IPS-15b (cell line): Measurements from ENCODE around the gene FBXO31.

Experiments
- H3K27me3 ChIP-seq: one replicate; pipeline ENCODE4 v1.6.1; 2013; ENCODE audit warnings: low read length; ENCODE audit not compliant: control insufficient read depth, insufficient read depth
- H3K36me3 ChIP-seq: one replicate; pipeline ENCODE4 v1.6.1; 2013; ENCODE audit warnings: low read length; ENCODE audit not compliant: control insufficient read depth, insufficient read depth
- H3K4me1 ChIP-seq: one replicate; pipeline ENCODE4 v1.6.1; 2013; ENCODE audit warnings: mild to moderate bottlenecking, low read length; ENCODE audit not compliant: control insufficient read depth, insufficient read depth
- H3K4me3 ChIP-seq: one replicate; pipeline ENCODE4 v1.5.1; 2013; ENCODE audit warnings: low read depth, low read length
- H3K9ac ChIP-seq: one replicate; pipeline ENCODE4 v1.6.1; 2013; ENCODE audit warnings: low read depth, mild to moderate bottlenecking, low read length
- H3K9me3 ChIP-seq: one replicate; pipeline ENCODE4 v1.6.1; 2013; ENCODE audit warnings: mild to moderate bottlenecking, low read length; ENCODE audit not compliant: control insufficient read depth, insufficient read depth

The FBXO31 gene

GRCh38 chr16:87376660-87377059 lies 6.9 kb downstream of the FBXO31 start:
- Histone ChIP-seq H3K4me3 (no peak overlapping the region), H3K4me1 (no peaks in the 10 kb centered on the region), H3K36me3 (no peaks in the 10 kb centered on the region), H3K9ac (no peak overlapping the region), H3K9me3 (no peaks in the 10 kb centered on the region), H3K27me3 (no peaks in the 10 kb centered on the region)

GRCh38 chr16:87375426-87376135 lies 8.0 kb downstream of the FBXO31 start:
- Histone ChIP-seq H3K36me3 (no peaks in the 10 kb centered on the region), H3K9ac (no peak overlapping the region), H3K4me3 (no peak overlapping the region), H3K27me3 (no peaks in the 10 kb centered on the region), H3K9me3 (no peaks in the 10 kb centered on the region), H3K4me1 (no peaks in the 10 kb centered on the region)

- H3K9me3 ChIP-seq = no peaks in the 10 kb centered on the region
- no peaks in the 10 kb centered on the region for H3K36me3 ChIP-seq
- H3K4me3 ChIP-seq = no peak overlapping the region
- peaks cover under 1% of the 10 kb centered on the region for H3K4me1 ChIP-seq
- no peaks in the 10 kb centered on the region for H3K27me3 ChIP-seq
- H3K9ac ChIP-seq = no peak overlapping the region
These were observed 9.3 kb downstream of the FBXO31 start for GRCh38 chr16:87374313-87374712.

- peak overlapping the region; percentile 41 for H3K9ac ChIP-seq
- no peaks in the 10 kb centered on the region for H3K36me3 ChIP-seq
- no peaks in the 10 kb centered on the region for H3K27me3 ChIP-seq
- H3K9me3 ChIP-seq = no peaks in the 10 kb centered on the region
- peaks cover 2% of the 10 kb centered on the region for H3K4me1 ChIP-seq
- H3K4me3 ChIP-seq = no peak overlapping the region
These were observed 11.3 kb downstream of the FBXO31 start for GRCh38 chr16:87372305-87372704.

GRCh38 chr16:87371261-87371866 lies 12.2 kb downstream of the FBXO31 start:
- no peak overlapping the region for H3K4me3 ChIP-seq
- no peaks in the 10 kb centered on the region for H3K9me3 ChIP-seq
- H3K27me3 ChIP-seq = no peaks in the 10 kb centered on the region
- no peak overlapping the region for H3K9ac ChIP-seq
- H3K4me1 ChIP-seq = peaks cover 2% of the 10 kb centered on the region
- H3K36me3 ChIP-seq = no peaks in the 10 kb centered on the region

GRCh38 chr16:87369796-87370719 lies 13.5 kb downstream of the FBXO31 start:
- peak overlapping the region; percentile 16 for H3K9ac ChIP-seq
- no peaks in the 10 kb centered on the region for H3K27me3 ChIP-seq
- H3K4me3 ChIP-seq = no peak overlapping the region
- no peaks in the 10 kb centered on the region for H3K9me3 ChIP-seq
- peaks cover 2% of the 10 kb centered on the region for H3K4me1 ChIP-seq
- no peaks in the 10 kb centered on the region for H3K36me3 ChIP-seq

GRCh38 chr16:87369117-87369765 lies 14.3 kb downstream of the FBXO31 start:
- H3K4me1 ChIP-seq = peaks cover 2% of the 10 kb centered on the region
- H3K27me3 ChIP-seq = no peaks in the 10 kb centered on the region
- H3K9ac ChIP-seq = no peak overlapping the region
- no peaks in the 10 kb centered on the region for H3K9me3 ChIP-seq
- H3K4me3 ChIP-seq = no peak overlapping the region
- no peaks in the 10 kb centered on the region for H3K36me3 ChIP-seq

- Histone ChIP-seq H3K9me3 (no peaks in the 10 kb centered on the region), H3K4me3 (no peak overlapping the region), H3K27me3 (no peaks in the 10 kb centered on the region), H3K4me1 (peaks cover 2% of the 10 kb centered on the region), H3K9ac (no peak overlapping the region), H3K36me3 (no peaks in the 10 kb centered on the region)
These were observed 15.4 kb downstream of the FBXO31 start for GRCh38 chr16:87368029-87368770.

- peaks cover 2% of the 10 kb centered on the region for H3K4me1 ChIP-seq
These were observed 16.0 kb downstream of the FBXO31 start for GRCh38 chr16:87367529-87367928.

GRCh38 chr16:87366930-87367329 lies 16.6 kb downstream of the FBXO31 start:
- Histone ChIP-seq H3K27me3 (no peaks in the 10 kb centered on the region), H3K36me3 (no peaks in the 10 kb centered on the region), H3K4me1 (peaks cover 2% of the 10 kb centered on the region), H3K9me3 (no peaks in the 10 kb centered on the region), H3K4me3 (no peak overlapping the region), H3K9ac (no peak overlapping the region)

More at GRCh38 chr16:87367529-87367928, 16.0 kb downstream of the FBXO31 start:
- H3K9me3 ChIP-seq = no peaks in the 10 kb centered on the region
- H3K4me3 ChIP-seq = no peak overlapping the region
- no peaks in the 10 kb centered on the region for H3K27me3 ChIP-seq
- H3K9ac ChIP-seq = no peak overlapping the region
- H3K36me3 ChIP-seq = no peaks in the 10 kb centered on the region

GRCh38 chr16:87366288-87366687 lies 17.3 kb downstream of the FBXO31 start:
- Histone ChIP-seq H3K4me1 (peaks cover 2% of the 10 kb centered on the region), H3K36me3 (no peaks in the 10 kb centered on the region), H3K9me3 (no peaks in the 10 kb centered on the region), H3K27me3 (no peaks in the 10 kb centered on the region), H3K4me3 (no peak overlapping the region), H3K9ac (no peak overlapping the region)
